ENCODE measurements around the gene CPE.

- TF ChIP-seq, protein P1, sequence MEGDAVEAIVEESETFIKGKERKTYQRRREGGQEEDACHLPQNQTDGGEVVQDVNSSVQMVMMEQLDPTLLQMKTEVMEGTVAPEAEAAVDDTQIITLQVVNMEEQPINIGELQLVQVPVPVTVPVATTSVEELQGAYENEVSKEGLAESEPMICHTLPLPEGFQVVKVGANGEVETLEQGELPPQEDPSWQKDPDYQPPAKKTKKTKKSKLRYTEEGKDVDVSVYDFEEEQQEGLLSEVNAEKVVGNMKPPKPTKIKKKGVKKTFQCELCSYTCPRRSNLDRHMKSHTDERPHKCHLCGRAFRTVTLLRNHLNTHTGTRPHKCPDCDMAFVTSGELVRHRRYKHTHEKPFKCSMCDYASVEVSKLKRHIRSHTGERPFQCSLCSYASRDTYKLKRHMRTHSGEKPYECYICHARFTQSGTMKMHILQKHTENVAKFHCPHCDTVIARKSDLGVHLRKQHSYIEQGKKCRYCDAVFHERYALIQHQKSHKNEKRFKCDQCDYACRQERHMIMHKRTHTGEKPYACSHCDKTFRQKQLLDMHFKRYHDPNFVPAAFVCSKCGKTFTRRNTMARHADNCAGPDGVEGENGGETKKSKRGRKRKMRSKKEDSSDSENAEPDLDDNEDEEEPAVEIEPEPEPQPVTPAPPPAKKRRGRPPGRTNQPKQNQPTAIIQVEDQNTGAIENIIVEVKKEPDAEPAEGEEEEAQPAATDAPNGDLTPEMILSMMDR (IDR thresholded peaks at IDR 0.05), result no peak
- TF ChIP-seq EP300 (IDR thresholded peaks at IDR 0.05), result no peak
- no peak for TF ChIP-seq POLR2AphosphoS5 (IDR thresholded peaks at IDR 0.05)
- no peak for TF ChIP-seq POLR2A (IDR thresholded peaks at IDR 0.05)
These were observed 94.3 kb downstream of the CPE start for GRCh38 chr4:165472943-165473676.

All from suprapubic skin (tissue), 4 donors.